H1 (cell line): ENCODE measurements around the gene SCD. TPM values are rescaled to one million over a fixed set of nuclear protein-coding genes. Genes with fewer than 3 reads are reported as not detected.

Experiments
- CTBP2 ChIP-seq: IDR thresholded peaks from 2 replicates; pipeline ENCODE4 v1.7.0; 2011; ENCODE audit warnings: borderline replicate concordance, mild to moderate bottlenecking, moderate library complexity, mixed read lengths, low read length; ENCODE audit not compliant: insufficient read depth, insufficient read length
- KDM1A ChIP-seq: fragments of 200-600, 300-600 bp; sonication (generic); IDR thresholded peaks from 2 replicates; pipeline ENCODE4 v1.7.1; 2016; ENCODE audit warnings: mild to moderate bottlenecking, low read length, borderline replicate concordance
- MAFK ChIP-seq: IDR thresholded peaks from 2 replicates; pipeline ENCODE4 v1.6.1; 2012; ENCODE audit warnings: low read depth, mild to moderate bottlenecking, improper control_type of control experiment, low read length
- RBBP5 ChIP-seq: IDR thresholded peaks from 2 replicates; pipeline ENCODE4 v1.7.1; 2012; ENCODE audit warnings: low read depth, mild to moderate bottlenecking, inconsistent platforms, low read length, moderate library complexity, borderline replicate concordance
- RFX5 ChIP-seq: IDR thresholded peaks from 2 replicates; pipeline ENCODE4 v1.6.1; 2011; ENCODE audit warnings: low read depth, low read length, improper control_type of control experiment, borderline replicate concordance
- SIN3A ChIP-seq, 2 experiments: IDR thresholded peaks in 1 of 2; conservative IDR thresholded peaks in 1 of 2; 2 replicates each; pipeline ENCODE4 v1.6.1; 2011 to 2012; ENCODE audit warnings: low read length in 2 of 2, improper control_type of control experiment in 1 of 2, low read depth in 1 of 2, mild to moderate bottlenecking in 1 of 2
- SP1 ChIP-seq: IDR thresholded peaks from 2 replicates; pipeline ENCODE4 v1.6.1; 2011; ENCODE audit warnings: low read depth, low read length
- SRF ChIP-seq: IDR thresholded peaks from 2 replicates; pipeline ENCODE4 v1.6.1; 2011; ENCODE audit warnings: mild to moderate bottlenecking, low read depth, low read length, moderate library complexity
- polyA plus RNA-seq, 7 experiments: library from polyadenylated mRNA; depleted of rRNA in 3 of 7; stranded (reverse) in 5 of 7; unstranded in 2 of 7; fragments of >200 nt in 5 of 7; fragments of 200-250 nt in 2 of 7; gene quantifications; 1 replicate in 5 of 7; 2 replicates in 1 of 7; 4 replicates in 1 of 7; pipeline versions ENCODE4 v1.2.1 to v1.2.3, GENCODE V29; 2011 to 2013; ENCODE audit warnings: missing spikeins in 2 of 7, mixed read lengths in 2 of 7
- total RNA-seq: library from RNA; stranded (reverse); fragmentation: NEBNext Ultra II Directional; extraction: Animal tissue kit (Norgen Biotek cat#: 25700); gene quantifications from 2 replicates; pipeline ENCODE4 v1.2.1, GENCODE V29; 2021

The SCD gene
- total and polyA plus RNA-seq, 2 of the 8 experiments (the other 6 are each of a cell fraction or from before 2014, with no cell fraction given): 397 to 621 TPM

DNA sequence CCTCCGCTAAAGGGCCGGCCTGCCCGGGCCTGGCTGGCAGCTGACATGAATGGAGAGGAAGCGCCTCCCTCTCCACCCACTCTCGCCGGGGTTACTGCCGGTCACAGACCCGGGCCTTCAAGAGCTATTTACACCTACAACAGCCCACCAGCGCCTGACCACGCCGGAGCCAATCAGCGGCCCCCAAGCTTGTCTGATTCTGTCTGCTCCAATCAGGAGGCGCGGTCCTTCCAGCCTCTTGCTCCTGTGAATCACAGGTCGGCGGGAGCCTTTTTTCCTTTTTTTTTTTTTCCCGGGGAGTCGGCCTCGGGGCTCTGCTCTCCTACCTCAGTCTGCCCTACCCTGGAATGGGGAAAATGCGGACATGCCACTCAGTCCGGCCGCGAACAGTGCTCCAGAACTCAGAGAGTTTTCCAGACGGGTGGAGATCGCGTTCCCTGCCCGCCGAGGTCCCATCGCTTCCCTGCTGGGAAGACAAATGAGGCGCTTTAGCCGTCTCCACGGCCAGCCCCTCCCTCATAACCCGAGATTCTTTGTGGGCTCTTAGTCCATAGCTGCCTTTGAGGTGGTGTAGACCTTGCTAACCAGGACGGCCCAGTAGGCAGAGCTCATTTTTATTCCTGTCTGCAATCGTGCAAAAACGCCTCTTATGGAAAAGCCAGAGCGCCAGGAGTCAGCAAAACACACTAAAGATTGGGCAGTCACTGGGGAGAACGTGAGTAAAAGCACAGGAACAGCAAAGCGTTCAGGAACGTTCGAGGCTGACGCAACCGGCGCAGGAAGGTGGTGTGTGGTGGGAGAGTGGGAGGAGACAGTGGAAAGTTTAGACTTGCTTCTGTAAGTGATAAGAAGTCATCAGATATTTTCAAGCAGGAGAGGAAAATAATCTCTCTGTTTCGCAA is 26.5 kb downstream of the SCD start (continued):
- peak; percentile 24; the same call in 1 of the 2 replicates for TF ChIP-seq RBBP5
- TF ChIP-seq RFX5: peak; percentile 15; the same call in 1 of the 2 replicates
- no peak for TF ChIP-seq MAFK
- no peak for TF ChIP-seq CTBP2
- peak; percentile 87 for TF ChIP-seq KDM1A
- no peak for TF ChIP-seq SRF
- peak; percentile 33 to 60; a peak in 1 of 4 replicates for TF ChIP-seq SIN3A (conservative IDR thresholded peaks at IDR 0.05 in 1 of 2, IDR thresholded peaks at IDR 0.05 in 1 of 2; ENCODE audit: low read depth in 1 of 2, low read length in 2 of 2)
- peak; percentile 91 for TF ChIP-seq SP1
